ENCODE results near the gene KRT5.

GRCh38 chr12:52519387-52519703, 849 bp downstream of the KRT5 start:
- TF ChIP-seq CTCF (conservative IDR thresholded peaks at IDR 0.05; ENCODE audit: low read depth, low read length): no peak
- TF ChIP-seq EZH2 (IDR thresholded peaks at IDR 0.05; ENCODE audit: borderline replicate concordance, low read depth, low read length, poor library complexity, severe bottlenecking): no peak

All from A673 (cell line).